Neutrophil (primary cell): ENCODE results near the gene N4BP2.
"Not testable (repeated sequence)": the region's sequence is repeated elsewhere in the genome, so short reads cannot be mapped to it uniquely, and the experiment has no call there.

Experiments
- H3K27ac ChIP-seq: fragments of 200-600 bp; sonication (generic); 2 replicates; pipeline ENCODE4 v1.5.1; 2016; ENCODE audit warnings: mild to moderate bottlenecking, moderate library complexity
- H3K27me3 ChIP-seq: fragments of 200-600 bp; sonication (generic); 2 replicates; pipeline ENCODE4 v1.6.0; 2016; ENCODE audit warnings: mild to moderate bottlenecking
- H3K36me3 ChIP-seq: fragments of 200-600 bp; sonication (generic); 2 replicates; pipeline ENCODE4 v1.5.1; 2017
- H3K4me1 ChIP-seq, 2 experiments: fragments of 200-600 bp in 1 of 2; sonication (generic) in 1 of 2; 1 replicate in 1 of 2; 2 replicates in 1 of 2; pipeline versions ENCODE4 v1.5.1 to v1.6.1; 2013 to 2016; ENCODE audit warnings: low read depth in 1 of 2, low read length in 1 of 2, mild to moderate bottlenecking in 1 of 2, moderate library complexity in 1 of 2; ENCODE audit not compliant: control insufficient read depth in 1 of 2, insufficient read depth in 1 of 2
- H3K4me3 ChIP-seq, 2 experiments: fragments of 200-600 bp in 1 of 2; sonication (generic) in 1 of 2; 1 replicate in 1 of 2; 2 replicates in 1 of 2; pipeline ENCODE4 v1.5.1; 2013 to 2016; ENCODE audit warnings: low read depth in 1 of 2, low read length in 1 of 2, mild to moderate bottlenecking in 1 of 2, moderate library complexity in 1 of 2
- H3K9me3 ChIP-seq: fragments of 200-600 bp; sonication (generic); 2 replicates; pipeline ENCODE4 v1.5.1; 2016
- TF ChIP-seq, protein P1 (sequence below): fragments of 200-600 bp; sonication (generic); IDR thresholded peaks from 2 replicates; pipeline ENCODE4 v1.5.1; 2016; ENCODE audit warnings: antibody characterized with exemption

The N4BP2 gene

DNA sequence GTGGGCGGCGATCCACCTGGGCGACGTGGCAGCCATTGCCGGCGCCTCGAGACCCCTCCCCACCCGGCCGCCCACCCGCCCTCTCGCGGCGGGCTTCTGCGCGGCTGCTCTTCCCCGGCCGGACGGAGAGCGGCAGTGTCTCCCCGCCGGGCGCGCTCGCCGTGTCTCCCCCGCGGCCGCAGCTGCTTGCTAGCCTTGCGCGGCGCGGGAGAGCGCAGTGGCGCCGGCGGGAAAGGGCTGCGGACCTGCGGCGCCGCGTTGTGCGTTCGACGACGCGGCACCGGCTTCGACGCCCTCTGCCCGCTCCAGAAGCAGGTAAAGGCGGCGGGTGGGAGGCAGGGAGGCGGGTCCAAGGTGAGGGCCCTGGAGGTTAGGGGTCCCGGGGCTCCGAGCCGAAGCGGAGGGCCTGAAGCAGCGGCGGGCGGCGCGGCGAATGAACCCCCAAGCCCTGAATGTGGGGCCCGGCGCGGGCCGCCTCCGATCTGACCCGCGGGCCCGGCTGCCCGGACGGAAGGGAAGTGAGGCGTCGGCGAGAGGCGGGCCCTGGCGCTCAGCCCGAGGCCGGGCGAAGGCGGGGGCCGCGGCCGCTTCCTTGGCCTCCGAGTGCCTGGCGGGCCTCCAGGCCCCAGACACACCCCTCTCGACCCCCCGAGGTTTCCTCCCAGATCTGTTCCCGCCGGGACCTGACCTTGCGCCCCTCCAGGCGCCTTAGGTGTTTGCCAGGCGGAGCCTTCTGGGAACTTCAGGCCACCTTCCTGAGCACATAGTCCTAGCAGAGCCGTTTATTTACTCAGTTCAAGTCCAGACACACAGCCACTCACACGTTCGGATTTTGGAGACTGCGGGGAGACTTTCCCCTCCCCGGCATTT lies at the start of gene N4BP2:
Gene N4BP2, plus strand, starts transcription at position 135 of the 870 bp plus-strand sequence. CDS start 40,491 bp downstream, outside the sequence.
- peak within 1 kb of the TSS; percentile 79 to 93 for H3K4me3 ChIP-seq
- H3K9me3 ChIP-seq, result no peaks in the 10 kb centered on the region
- H3K4me1 ChIP-seq, result peaks cover 22 to 23% of the 10 kb centered on the region in 2 experiments
- peak within 1 kb of the TSS; percentile 86 for H3K27ac ChIP-seq
- TF ChIP-seq, protein P1, sequence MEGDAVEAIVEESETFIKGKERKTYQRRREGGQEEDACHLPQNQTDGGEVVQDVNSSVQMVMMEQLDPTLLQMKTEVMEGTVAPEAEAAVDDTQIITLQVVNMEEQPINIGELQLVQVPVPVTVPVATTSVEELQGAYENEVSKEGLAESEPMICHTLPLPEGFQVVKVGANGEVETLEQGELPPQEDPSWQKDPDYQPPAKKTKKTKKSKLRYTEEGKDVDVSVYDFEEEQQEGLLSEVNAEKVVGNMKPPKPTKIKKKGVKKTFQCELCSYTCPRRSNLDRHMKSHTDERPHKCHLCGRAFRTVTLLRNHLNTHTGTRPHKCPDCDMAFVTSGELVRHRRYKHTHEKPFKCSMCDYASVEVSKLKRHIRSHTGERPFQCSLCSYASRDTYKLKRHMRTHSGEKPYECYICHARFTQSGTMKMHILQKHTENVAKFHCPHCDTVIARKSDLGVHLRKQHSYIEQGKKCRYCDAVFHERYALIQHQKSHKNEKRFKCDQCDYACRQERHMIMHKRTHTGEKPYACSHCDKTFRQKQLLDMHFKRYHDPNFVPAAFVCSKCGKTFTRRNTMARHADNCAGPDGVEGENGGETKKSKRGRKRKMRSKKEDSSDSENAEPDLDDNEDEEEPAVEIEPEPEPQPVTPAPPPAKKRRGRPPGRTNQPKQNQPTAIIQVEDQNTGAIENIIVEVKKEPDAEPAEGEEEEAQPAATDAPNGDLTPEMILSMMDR, result no peak
- H3K27me3 ChIP-seq, result peaks cover 34% of the 10 kb centered on the region
- H3K36me3 ChIP-seq, result no peaks in the 10 kb centered on the region

DNA sequence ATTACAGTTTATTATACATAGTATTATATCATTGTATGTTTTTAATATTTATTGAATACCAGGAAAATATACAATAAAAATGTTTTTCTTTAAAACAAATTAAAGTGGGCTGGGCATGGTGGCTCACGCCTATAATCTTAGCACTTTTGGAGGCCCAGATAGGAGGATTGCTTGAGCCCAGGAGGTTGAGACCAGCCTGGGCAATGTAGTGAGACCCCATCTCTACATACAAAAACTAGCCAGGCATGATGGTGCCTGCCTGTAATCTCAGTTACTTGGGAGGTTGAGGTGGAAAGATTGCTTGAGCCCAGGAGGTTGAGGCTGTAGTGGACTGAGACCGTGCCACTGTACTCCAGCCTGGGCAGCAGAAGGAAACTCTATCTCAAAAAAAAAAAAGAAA lies 40.6 kb upstream of the N4BP2 start:
- Histone ChIP-seq H3K4me1 (no peaks in the 10 kb centered on the region), H3K4me3 (no peak overlapping the region), H3K27me3 (no peaks in the 10 kb centered on the region), H3K36me3 (no peaks in the 10 kb centered on the region), H3K9me3 (no peaks in the 10 kb centered on the region), H3K27ac (no peak overlapping the region)
- TF ChIP-seq, protein P1, result no peak

DNA sequence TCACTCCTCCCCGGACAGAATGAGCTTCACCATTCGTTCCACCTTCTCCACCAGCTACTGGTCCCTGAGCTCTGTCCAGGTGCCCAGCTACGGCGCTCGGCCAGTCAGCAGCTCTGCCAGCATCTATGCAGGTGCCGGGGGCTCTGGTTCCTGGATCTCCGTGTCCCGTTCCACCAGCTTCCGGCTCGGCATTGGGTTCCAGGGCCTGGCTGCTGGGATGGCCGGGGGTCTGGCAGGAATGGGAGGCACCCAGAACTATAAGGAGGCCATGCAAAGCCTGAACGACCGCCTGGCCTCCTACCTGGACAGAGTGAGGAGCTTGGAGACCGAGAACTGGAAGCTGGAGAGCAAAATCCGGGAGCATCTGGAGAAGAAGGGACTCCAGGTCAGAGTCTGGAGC lies 36.4 kb upstream of the N4BP2 start:
- no peaks in the 10 kb centered on the region for H3K9me3 ChIP-seq
- TF ChIP-seq, protein P1, result no peak
- no peaks in the 10 kb centered on the region for H3K27me3 ChIP-seq

DNA sequence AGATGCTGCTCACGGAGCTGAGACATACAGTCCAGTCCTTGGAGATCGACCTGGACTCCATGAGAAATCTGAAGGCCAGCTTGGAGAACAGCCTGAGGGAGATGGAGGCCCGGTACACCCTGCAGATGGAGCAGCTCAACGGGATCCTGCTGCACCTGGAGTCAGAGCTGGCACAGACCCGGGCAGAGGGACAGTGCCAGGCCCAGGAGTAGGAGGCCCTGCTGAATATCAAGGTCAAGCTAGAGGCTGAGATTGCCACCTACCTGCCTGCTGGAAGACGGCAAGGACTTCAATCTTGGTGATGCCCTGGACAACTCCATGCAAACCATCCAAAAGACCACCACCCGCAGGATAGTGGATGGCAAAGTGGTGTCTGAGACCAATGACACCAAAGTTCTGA lies 35.5 kb upstream of the N4BP2 start:
- H3K9me3 ChIP-seq, H3K4me1 ChIP-seq, H3K27me3 ChIP-seq, H3K4me3 ChIP-seq, H3K36me3 ChIP-seq, H3K27ac ChIP-seq: not testable (repeated sequence)

More for the DNA sequence above, 36.4 kb upstream of the N4BP2 start:
- H3K4me1 ChIP-seq, result no peaks in the 10 kb centered on the region
- no peak overlapping the region for H3K27ac ChIP-seq
- H3K4me3 ChIP-seq, result no peak overlapping the region
- H3K36me3 ChIP-seq, result no peaks in the 10 kb centered on the region

DNA sequence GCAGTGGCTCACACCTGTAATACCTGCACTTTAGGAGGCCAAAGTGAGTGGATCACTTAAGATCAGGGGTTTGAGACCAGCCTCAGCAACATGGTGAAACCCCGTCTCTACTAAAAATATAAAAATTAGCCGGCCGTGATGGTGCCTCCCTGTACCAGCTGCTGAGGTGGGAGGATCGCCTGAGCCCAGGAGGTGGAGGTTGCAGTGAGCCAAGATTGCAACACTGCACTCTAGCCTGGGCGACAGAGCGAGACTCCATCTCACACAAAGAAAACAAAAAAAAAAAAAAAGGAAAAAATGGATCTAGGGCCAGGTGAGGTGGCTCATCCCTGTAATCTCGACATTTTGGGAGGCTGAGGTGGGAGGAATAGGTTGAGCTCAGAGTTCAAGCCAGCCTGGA lies 32.6 kb upstream of the N4BP2 start:
- not testable (repeated sequence) for H3K4me3 ChIP-seq, H3K27me3 ChIP-seq, H3K36me3 ChIP-seq, H3K4me1 ChIP-seq, H3K9me3 ChIP-seq, H3K27ac ChIP-seq

DNA sequence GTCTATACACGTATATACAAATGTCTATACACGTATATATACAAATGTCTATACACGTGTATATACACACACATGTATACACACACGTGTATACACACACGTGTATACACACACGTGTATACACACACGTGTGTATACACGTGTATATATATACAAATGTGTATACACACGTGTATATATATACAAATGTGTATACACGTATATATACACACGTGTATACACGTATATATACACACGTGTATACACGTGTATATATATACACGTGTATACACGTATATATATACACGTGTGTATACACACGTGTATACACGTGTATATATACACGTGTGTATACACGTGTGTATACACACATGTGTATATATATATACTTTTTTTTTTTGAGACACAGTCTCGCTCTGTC lies 23.9 kb upstream of the N4BP2 start:
- Histone ChIP-seq H3K4me3 (no peak overlapping the region), H3K9me3 (no peaks in the 10 kb centered on the region), H3K27me3 (no peaks in the 10 kb centered on the region), H3K36me3 (no peaks in the 10 kb centered on the region), H3K4me1 (no peaks in the 10 kb centered on the region), H3K27ac (no peak overlapping the region)
- TF ChIP-seq, protein P1, result no peak
